NCI-H82 (cell line): ENCODE measurements around the gene SHE.
A peak's percentile ranks its signal among the peaks of the same experiment; 100 is the strongest.
"Not testable (repeated sequence)": the region's sequence is repeated elsewhere in the genome, so short reads cannot be mapped to it uniquely, and the experiment has no call there.

Source experiments
- DNase-seq: peaks from one replicate; lab custom pipeline; 2025; lab: John Stamatoyannopoulos, UW

Gene SHE

GRCh38 chr1:154502066-154502743 is at the start of gene SHE, which contains the start of gene TDRD10:
TSS of gene SHE (minus strand) at chr1:154502412. CDS start at chr1:154502026, 386 bp downstream.
TSS of gene TDRD10 (plus strand) at chr1:154502219. CDS start at chr1:154506904, 4,685 bp downstream.
- DNase-seq, result peak; percentile 33

- no peak for DNase-seq
These were observed 49.3 kb upstream of the SHE start for GRCh38 chr1:154551474-154551873.

- no peak for DNase-seq
These were observed 48.4 kb upstream of the SHE start for GRCh38 chr1:154550657-154551056.

- DNase-seq, result no peak
These were observed 47.9 kb upstream of the SHE start for GRCh38 chr1:154550070-154550469.

- no peak for DNase-seq
These were observed 47.1 kb upstream of the SHE start for GRCh38 chr1:154549202-154549770.

GRCh38 chr1:154548028-154548427 is 45.8 kb upstream of the SHE start:
- no peak for DNase-seq

GRCh38 chr1:154547105-154547732 is 45.0 kb upstream of the SHE start:
- DNase-seq, result no peak

- peak; percentile 84 for DNase-seq
These were observed 44.3 kb upstream of the SHE start for GRCh38 chr1:154546264-154547063.

GRCh38 chr1:154541231-154541630 is 39.0 kb upstream of the SHE start:
- DNase-seq, result no peak

GRCh38 chr1:154539486-154540483 is 37.6 kb upstream of the SHE start:
- DNase-seq, result no peak

- no peak for DNase-seq
These were observed 34.4 kb upstream of the SHE start for GRCh38 chr1:154536570-154536969.

GRCh38 chr1:154533952-154534844 is 32.0 kb upstream of the SHE start:
- DNase-seq, result peak; percentile 76

- not testable (repeated sequence) for DNase-seq
These were observed 29.7 kb upstream of the SHE start for GRCh38 chr1:154531950-154532349.

- DNase-seq, result no peak
These were observed 27.1 kb upstream of the SHE start for GRCh38 chr1:154529308-154529707.

GRCh38 chr1:154527192-154527591 is 25.0 kb upstream of the SHE start:
- no peak for DNase-seq

- no peak for DNase-seq
These were observed 22.7 kb upstream of the SHE start for GRCh38 chr1:154524881-154525280.

GRCh38 chr1:154521695-154522094 is 19.5 kb upstream of the SHE start:
- no peak for DNase-seq

GRCh38 chr1:154520333-154520732 is 18.1 kb upstream of the SHE start:
- no peak for DNase-seq

GRCh38 chr1:154519591-154519991 is 17.4 kb upstream of the SHE start:
- DNase-seq, result no peak

- DNase-seq, result no peak
These were observed 15.4 kb upstream of the SHE start for GRCh38 chr1:154517661-154518060.
